GM12873 (cell line): ENCODE measurements around the gene SLC9B2.
A peak's percentile ranks its signal among the peaks of the same experiment; 100 is the strongest.

Source experiments
- CTCF ChIP-seq: IDR thresholded peaks from 2 replicates; pipeline ENCODE4 v1.5.1; 2012; ENCODE audit warnings: low read depth, mild to moderate bottlenecking, moderate library complexity, low read length, control low read depth; ENCODE audit not compliant: insufficient read depth; ENCODE audit errors: missing control alignments

SLC9B2 gene

GRCh38 chr4:103012060-103012459, 64.5 kb downstream of the SLC9B2 start:
- TF ChIP-seq CTCF: no peak

GRCh38 chr4:103011378-103012025, 65.1 kb downstream of the SLC9B2 start:
- no peak for TF ChIP-seq CTCF

GRCh38 chr4:103010804-103011203, 65.8 kb downstream of the SLC9B2 start:
- TF ChIP-seq CTCF: no peak

GRCh38 chr4:103008875-103009729, 67.5 kb downstream of the SLC9B2 start:
- peak; percentile 67 for TF ChIP-seq CTCF

- TF ChIP-seq CTCF: no peak
Observed at GRCh38 chr4:103002551-103002950, 74.0 kb downstream of the SLC9B2 start.

GRCh38 chr4:102994803-102995202, 81.8 kb downstream of the SLC9B2 start:
- TF ChIP-seq CTCF: no peak

GRCh38 chr4:102988429-102989020, 88.0 kb downstream of the SLC9B2 start:
- TF ChIP-seq CTCF: no peak
